HUES6 (cell line): Measurements from ENCODE around the gene NCK1.

Experiments
- H3K27ac ChIP-seq: 2 replicates; pipeline ENCODE4 v1.7.0; 2013; ENCODE audit warnings: low read depth, mild to moderate bottlenecking, low read length, inconsistent platforms
- H3K27me3 ChIP-seq: 2 replicates; pipeline ENCODE4 v1.6.1; 2013; ENCODE audit warnings: low read length; ENCODE audit not compliant: control insufficient read depth, insufficient read depth
- H3K36me3 ChIP-seq: 2 replicates; pipeline ENCODE4 v1.6.1; 2013; ENCODE audit warnings: low read length; ENCODE audit not compliant: control insufficient read depth, insufficient read depth
- H3K4me1 ChIP-seq: 2 replicates; pipeline ENCODE4 v1.6.1; 2013; ENCODE audit warnings: low read length; ENCODE audit not compliant: control insufficient read depth, insufficient read depth
- H3K4me3 ChIP-seq: 2 replicates; pipeline ENCODE4 v1.5.1; 2013; ENCODE audit warnings: low read depth, low read length
- H3K9ac ChIP-seq: one replicate; pipeline ENCODE4 v1.6.1; 2013; ENCODE audit warnings: mild to moderate bottlenecking, low read length
- H3K9me3 ChIP-seq: 2 replicates; pipeline ENCODE4 v1.6.1; 2013; ENCODE audit warnings: low read depth, low read length; ENCODE audit not compliant: control insufficient read depth, insufficient read depth

NCK1 gene

DNA sequence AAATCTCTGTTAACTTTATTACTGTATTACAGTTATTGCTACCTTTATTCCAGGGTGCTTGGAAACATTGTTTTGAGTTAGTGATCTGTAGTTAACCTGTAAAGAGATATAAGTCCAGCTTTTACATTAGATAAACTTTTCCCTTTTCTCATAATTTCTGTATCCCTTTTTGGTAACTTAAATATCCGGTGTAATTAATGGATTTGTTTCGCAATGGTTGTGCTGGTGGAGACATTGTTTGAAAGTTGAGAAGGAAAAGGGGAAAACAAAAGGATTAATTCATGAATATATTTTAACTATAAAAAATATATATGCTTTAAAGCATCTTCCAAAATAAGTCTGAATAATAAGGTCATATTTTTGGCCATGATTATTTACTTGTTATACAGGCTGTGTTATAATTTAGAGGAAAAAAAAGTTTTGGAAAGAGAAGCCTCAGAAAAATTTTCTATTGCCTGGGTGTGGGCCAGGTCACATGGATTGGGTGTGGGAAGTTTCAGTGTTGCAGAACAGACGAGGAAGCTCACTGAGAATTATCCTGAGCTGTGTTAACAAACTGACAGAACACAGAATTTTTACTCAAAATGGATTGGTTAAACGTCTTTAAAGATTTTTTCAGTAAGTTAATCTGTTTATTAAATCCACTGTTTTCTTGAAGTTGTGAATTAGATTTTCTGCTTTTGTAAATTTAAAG lies 68.1 kb downstream of the NCK1 start:
- H3K4me1 ChIP-seq, result no peaks in the 10 kb centered on the region; the same call in 1 of the 2 replicates
- no peaks in the 10 kb centered on the region for H3K27me3 ChIP-seq
- H3K9ac ChIP-seq, result no peak overlapping the region
- no peaks in the 10 kb centered on the region for H3K9me3 ChIP-seq
- peaks cover 4% of the 10 kb centered on the region; the same call in 1 of the 2 replicates for H3K36me3 ChIP-seq
- no peak overlapping the region for H3K4me3 ChIP-seq
- no peak overlapping the region for H3K27ac ChIP-seq

DNA sequence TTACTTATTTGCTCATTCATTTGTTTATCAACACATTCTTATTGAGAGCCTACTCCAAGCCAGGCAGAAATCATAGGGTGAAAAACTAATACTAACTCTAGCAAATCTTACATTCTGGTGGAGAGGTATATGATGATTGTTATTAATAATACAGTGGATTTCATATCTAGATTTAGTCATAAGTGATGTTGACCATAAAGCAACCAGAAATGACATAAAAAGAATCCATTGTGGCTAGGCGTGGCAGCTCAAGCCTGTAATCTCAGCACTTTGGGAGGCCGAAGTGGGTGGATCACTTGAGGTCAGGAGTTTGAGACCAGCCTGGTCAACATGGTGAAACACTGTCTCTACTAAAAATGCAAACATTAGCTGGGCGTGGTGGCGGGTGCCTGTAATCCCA lies 69.6 kb downstream of the NCK1 start:
- H3K27me3 ChIP-seq, result no peaks in the 10 kb centered on the region
- H3K9me3 ChIP-seq, result peaks cover 4% of the 10 kb centered on the region; the same call in 1 of the 2 replicates
- H3K4me1 ChIP-seq, result no peaks in the 10 kb centered on the region
- peaks cover 9% of the 10 kb centered on the region; the same call in 1 of the 2 replicates for H3K36me3 ChIP-seq
- no peak overlapping the region for H3K27ac ChIP-seq
- no peak overlapping the region for H3K4me3 ChIP-seq
- H3K9ac ChIP-seq, result no peak overlapping the region

DNA sequence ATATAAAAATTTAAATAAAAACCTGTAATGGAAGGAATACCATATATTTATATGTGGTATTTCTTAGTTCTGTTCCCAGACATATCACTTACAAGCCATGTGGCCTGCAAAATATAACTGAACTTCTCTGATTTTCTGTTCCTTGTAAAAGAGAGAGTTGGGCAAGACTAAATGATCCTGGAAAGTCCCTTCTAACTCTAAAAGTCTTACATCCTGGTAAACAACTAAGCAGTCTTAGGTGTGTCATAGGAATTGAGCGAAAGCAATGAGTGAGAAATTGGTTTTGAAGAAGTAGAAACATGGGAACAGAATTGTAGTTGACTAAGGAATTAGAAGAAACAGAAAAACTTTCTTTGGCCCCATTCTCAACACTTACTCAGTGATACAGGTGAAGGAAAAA lies 70.5 kb downstream of the NCK1 start:
- peaks cover 9% of the 10 kb centered on the region; the same call in 1 of the 2 replicates for H3K36me3 ChIP-seq
- no peak overlapping the region for H3K9ac ChIP-seq
- H3K27ac ChIP-seq, result no peak overlapping the region
- no peaks in the 10 kb centered on the region for H3K27me3 ChIP-seq
- no peaks in the 10 kb centered on the region for H3K4me1 ChIP-seq
- H3K4me3 ChIP-seq, result no peak overlapping the region
- H3K9me3 ChIP-seq, result peaks cover 5% of the 10 kb centered on the region; the same call in 1 of the 2 replicates

DNA sequence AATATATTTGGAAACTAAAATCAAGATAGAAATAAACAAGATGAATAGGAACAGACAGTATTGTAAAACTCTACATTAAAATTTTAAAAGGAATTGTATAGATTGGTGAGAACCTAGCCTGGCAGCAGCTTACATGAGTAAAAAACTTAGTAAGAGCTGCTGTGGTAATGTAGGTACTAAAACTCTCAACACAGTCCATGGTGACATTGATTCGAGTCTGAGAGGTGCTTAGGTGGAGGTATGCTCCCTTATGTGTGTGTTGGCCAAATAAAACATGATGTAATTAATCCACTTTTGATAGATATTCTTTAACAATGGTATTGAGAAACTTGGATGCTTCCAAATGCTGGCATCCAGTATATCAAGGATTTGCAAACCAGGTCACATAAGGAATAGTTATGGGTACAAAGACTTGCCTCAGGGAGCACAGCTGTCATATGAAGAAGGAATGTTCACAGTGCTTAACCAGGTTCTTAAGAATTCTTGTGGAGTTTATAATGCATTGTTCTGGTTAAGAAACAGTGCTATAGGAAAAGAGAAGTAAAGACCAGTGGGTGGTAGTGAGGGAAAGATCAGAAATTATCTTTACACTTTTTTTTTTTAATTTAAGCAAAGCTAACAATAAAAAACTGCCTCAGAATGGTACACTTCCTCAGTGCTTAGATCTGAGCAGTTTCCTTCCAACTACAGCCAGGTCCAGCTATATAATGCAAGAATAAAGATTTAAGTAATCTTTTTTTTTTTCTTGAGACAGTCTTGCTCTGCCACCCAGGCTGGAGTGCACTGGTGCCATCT lies 71.2 kb downstream of the NCK1 start:
- Histone ChIP-seq H3K4me3 (no peak overlapping the region), H3K27ac (no peak overlapping the region), H3K9me3 (peaks cover 5% of the 10 kb centered on the region; the same call in 1 of the 2 replicates), H3K4me1 (no peaks in the 10 kb centered on the region), H3K27me3 (no peaks in the 10 kb centered on the region), H3K9ac (no peak overlapping the region), H3K36me3 (peaks cover 8% of the 10 kb centered on the region; the same call in 1 of the 2 replicates)

DNA sequence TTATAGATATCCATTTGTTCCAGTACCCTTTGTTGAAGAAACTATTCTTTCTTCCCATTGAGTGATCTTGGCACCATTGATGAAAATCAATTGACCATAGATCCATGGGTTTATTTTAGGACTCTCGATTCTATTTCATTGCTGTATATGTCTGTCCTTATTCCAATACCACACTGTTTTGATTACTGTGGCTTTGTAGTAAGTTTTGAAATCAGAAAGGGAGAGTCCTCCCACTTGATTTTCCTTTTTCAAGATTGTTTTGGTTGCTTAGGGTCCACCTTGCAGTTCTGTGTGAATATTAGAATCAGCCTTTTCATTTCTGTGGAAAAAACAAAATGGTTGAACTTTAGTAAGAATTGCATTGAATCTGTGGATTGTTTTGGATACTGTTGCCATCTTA lies 75.2 kb downstream of the NCK1 start:
- Histone ChIP-seq H3K4me3 (no peak overlapping the region), H3K36me3 (peaks cover 5% of the 10 kb centered on the region; the same call in 1 of the 2 replicates), H3K27me3 (no peaks in the 10 kb centered on the region), H3K27ac (no peak overlapping the region), H3K4me1 (peaks cover 2% of the 10 kb centered on the region; the same call in 1 of the 2 replicates), H3K9me3 (peaks cover 5% of the 10 kb centered on the region; the same call in 1 of the 2 replicates), H3K9ac (no peak overlapping the region)

DNA sequence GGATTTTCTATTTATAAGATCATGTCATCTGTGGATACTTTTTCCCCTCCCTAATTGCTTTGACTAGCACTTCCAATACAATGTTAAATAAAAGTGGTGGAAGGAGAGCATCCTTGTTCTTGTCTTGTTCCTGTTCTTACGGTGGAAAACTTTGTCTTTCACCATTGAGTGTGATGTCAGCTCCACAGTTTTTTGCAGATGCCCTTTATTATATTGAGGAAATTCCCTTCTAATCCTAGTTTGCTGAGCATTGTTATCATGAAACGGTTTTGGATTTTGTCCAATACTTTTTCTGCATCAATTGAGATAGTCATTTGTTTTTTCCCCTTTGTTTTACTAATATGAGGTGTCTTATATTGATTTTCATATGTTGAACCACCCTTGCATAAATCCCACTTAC lies 75.8 kb downstream of the NCK1 start:
- peaks cover 5% of the 10 kb centered on the region; the same call in 1 of the 2 replicates for H3K9me3 ChIP-seq
- peaks cover 9% of the 10 kb centered on the region for H3K4me1 ChIP-seq
- peaks cover 5% of the 10 kb centered on the region; the same call in 1 of the 2 replicates for H3K36me3 ChIP-seq
- no peak overlapping the region for H3K4me3 ChIP-seq
- no peak overlapping the region for H3K27ac ChIP-seq
- no peak overlapping the region for H3K9ac ChIP-seq
- no peaks in the 10 kb centered on the region for H3K27me3 ChIP-seq

DNA sequence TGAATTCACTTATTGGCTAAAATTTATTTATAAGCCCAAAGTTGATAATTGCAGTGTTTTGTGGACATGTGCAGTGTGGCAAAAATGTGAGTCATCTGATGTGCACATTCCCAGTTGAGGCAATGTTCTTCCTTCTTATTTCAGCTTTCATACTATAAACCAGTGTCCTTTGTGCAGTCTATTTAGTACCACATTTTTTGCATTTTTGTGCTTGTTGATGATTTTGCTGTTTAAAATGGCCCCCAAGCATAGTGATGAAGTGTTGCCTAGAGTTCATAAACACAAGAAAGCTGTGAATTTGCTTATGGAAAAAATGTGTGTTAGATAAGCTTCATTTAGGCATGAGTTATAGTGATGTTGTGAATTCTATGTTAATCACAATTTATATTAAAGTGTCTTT lies 76.3 kb downstream of the NCK1 start:
- Histone ChIP-seq H3K27ac (no peak overlapping the region), H3K27me3 (no peaks in the 10 kb centered on the region), H3K9ac (no peak overlapping the region), H3K4me3 (no peak overlapping the region), H3K9me3 (peaks cover 5% of the 10 kb centered on the region; the same call in 1 of the 2 replicates), H3K4me1 (peaks cover 14% of the 10 kb centered on the region), H3K36me3 (peaks cover 5% of the 10 kb centered on the region; the same call in 1 of the 2 replicates)

DNA sequence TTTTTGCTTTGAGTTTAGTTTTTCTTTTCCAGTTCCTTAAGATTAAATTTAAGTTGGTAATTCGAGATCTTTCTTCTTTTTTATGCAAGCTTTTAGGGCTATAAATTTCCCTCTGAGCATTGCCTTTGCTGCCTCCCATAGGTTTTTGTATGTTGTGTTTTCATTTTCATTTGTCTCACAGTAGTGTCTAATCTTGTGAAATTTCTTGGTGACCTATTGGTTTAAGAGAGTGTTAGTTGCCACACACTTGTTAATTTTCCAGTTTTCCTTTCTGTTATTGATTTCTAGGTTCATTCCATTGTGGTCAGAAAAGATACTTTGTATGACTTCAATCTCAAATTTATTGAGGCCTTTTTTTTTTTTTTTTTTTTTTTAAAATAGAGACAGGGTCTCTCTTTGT lies 77.5 kb downstream of the NCK1 start:
- Histone ChIP-seq H3K4me1 (peaks cover 19% of the 10 kb centered on the region), H3K36me3 (peaks cover 5% of the 10 kb centered on the region; the same call in 1 of the 2 replicates), H3K27me3 (no peaks in the 10 kb centered on the region), H3K4me3 (no peak overlapping the region), H3K9ac (no peak overlapping the region), H3K27ac (no peak overlapping the region), H3K9me3 (peaks cover 5% of the 10 kb centered on the region; the same call in 1 of the 2 replicates)

DNA sequence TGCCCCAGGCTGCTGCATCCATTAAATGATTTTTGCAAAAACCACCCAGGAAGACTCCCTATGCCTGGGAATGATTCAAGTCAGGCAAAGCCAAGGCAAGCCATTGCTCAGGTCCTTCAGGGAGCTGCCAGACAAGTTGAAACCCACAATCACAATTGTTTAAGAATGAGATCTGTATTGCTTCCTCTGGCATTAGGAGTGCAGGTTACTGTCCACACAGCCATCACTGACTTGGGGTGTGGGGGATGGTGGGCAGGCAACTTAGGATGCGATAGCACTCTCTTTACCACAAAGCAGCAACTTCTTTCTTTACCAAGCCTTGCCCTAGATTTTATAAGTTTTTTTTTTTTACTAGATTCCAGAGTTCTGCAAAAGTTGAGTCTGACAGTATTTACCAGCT lies 80.8 kb downstream of the NCK1 start:
- H3K36me3 ChIP-seq, result peaks cover 10% of the 10 kb centered on the region
- peaks cover 19% of the 10 kb centered on the region for H3K4me1 ChIP-seq
- H3K27me3 ChIP-seq, result no peaks in the 10 kb centered on the region
- H3K4me3 ChIP-seq, result no peak overlapping the region
- H3K27ac ChIP-seq, result no peak overlapping the region
- no peak overlapping the region for H3K9ac ChIP-seq
- H3K9me3 ChIP-seq, result no peaks in the 10 kb centered on the region

DNA sequence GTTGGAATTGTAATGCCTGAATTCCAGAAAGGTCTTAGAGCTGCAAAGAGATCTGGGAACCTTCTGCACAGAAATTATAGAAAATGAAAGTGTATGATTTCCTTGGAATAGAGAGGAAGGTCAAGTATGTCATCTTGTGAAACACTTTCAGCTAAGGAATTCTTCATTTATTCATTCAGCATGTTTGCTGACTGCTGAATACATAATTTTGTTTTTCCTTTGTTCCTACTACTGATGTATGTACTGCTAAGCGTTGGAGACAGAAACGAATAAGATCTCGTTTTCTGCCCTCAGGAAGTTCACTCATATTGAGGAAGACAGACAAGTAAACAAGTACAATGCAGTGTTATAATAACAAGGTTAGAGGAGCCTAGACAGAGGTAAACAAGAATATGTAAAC lies 81.4 kb downstream of the NCK1 start:
- Histone ChIP-seq H3K4me1 (peaks cover 19% of the 10 kb centered on the region), H3K27ac (no peak overlapping the region), H3K4me3 (no peak overlapping the region), H3K9ac (no peak overlapping the region), H3K27me3 (no peaks in the 10 kb centered on the region), H3K36me3 (peaks cover 13% of the 10 kb centered on the region), H3K9me3 (no peaks in the 10 kb centered on the region)

DNA sequence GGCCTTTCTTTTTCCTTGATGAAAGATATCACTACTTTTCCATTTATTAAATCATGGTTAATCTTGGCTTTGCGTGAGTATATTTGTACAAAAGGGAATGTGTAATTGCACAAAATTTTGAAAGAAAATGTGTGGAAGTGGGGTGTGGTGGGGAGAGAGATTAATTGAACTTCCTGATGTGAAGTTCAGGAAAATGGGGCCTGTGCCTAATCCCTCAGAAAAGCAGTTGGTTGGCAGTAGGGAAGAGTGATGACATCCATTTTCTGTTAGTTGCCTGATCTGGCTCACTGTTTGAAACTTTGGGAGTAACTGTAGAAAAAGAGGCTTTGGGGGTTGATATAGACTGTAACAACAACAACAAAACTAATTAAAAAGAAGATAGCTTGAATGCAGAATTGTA lies 85.0 kb downstream of the NCK1 start:
- Histone ChIP-seq H3K9me3 (no peaks in the 10 kb centered on the region), H3K9ac (no peak overlapping the region), H3K4me1 (peaks cover 19% of the 10 kb centered on the region), H3K27ac (no peak overlapping the region), H3K36me3 (peaks cover 13% of the 10 kb centered on the region), H3K4me3 (no peak overlapping the region), H3K27me3 (no peaks in the 10 kb centered on the region)
